DLD1 (cell line): Measurements from ENCODE around the gene NPFF.
"Not testable (repeated sequence)": the region's sequence is repeated elsewhere in the genome, so short reads cannot be mapped to it uniquely, and the experiment has no call there.

Source experiments
- in situ Hi-C: cut with HindIII; loops from 2 replicates; pipeline ENCODE4 v1.10.0; 2017; ENCODE audit warnings: low sequenced_read_pairs

Gene NPFF, protein sequence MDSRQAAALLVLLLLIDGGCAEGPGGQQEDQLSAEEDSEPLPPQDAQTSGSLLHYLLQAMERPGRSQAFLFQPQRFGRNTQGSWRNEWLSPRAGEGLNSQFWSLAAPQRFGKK

GRCh38 chr12:53506881-53507602 lies at the start of gene NPFF:
Gene NPFF (minus strand): TSS chr12:53507484. CDS start chr12:53507474, 10 bp downstream.
- in situ Hi-C loops: no loop called here

- in situ Hi-C loops: no loop called here
These were observed 45.4 kb upstream of the NPFF start for GRCh38 chr12:53552361-53553327.

GRCh38 chr12:53551889-53552291 lies 44.6 kb upstream of the NPFF start:
- in situ Hi-C loops: no loop called here

- in situ Hi-C loops: no loop called here
These were observed 43.3 kb upstream of the NPFF start for GRCh38 chr12:53550595-53550994.

- in situ Hi-C loops: not testable (repeated sequence)
These were observed 42.8 kb upstream of the NPFF start for GRCh38 chr12:53550131-53550530.

GRCh38 chr12:53548354-53548753 lies 41.1 kb upstream of the NPFF start:
- in situ Hi-C loops: not testable (repeated sequence)

- in situ Hi-C loops: no loop called here
These were observed 36.3 kb upstream of the NPFF start for GRCh38 chr12:53543539-53543938.

GRCh38 chr12:53539526-53539925 lies 32.2 kb upstream of the NPFF start:
- in situ Hi-C loops: no loop called here

GRCh38 chr12:53538209-53538689 lies 31.0 kb upstream of the NPFF start:
- in situ Hi-C loops: no loop called here

- in situ Hi-C loops: no loop called here
These were observed 29.7 kb upstream of the NPFF start for GRCh38 chr12:53536962-53537361.

DNA sequence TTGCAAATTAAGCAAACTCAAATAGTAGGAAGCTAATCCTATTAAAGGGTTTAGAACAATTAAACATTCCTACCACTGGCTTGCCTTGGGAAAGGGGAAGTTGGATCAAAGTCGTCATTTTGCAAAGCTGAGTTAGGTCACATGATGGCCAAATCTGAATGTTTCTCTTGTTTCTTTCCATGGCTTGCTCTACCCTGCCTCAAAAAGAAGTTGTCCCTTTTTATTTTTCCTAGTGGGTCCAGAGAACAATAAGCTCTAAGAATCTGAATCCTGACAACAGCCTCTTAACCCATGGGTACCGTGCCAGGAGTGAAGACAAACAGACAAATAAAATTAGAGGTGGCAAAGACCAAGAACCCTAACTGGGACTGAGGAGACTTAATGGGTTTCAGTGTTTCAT lies 26.2 kb upstream of the NPFF start:
- in situ Hi-C loops: no loop called here

GRCh38 chr12:53532524-53533445 lies 25.5 kb upstream of the NPFF start:
- in situ Hi-C loops: no loop called here

GRCh38 chr12:53532021-53532420 lies 24.7 kb upstream of the NPFF start:
- in situ Hi-C loops: no loop called here

DNA sequence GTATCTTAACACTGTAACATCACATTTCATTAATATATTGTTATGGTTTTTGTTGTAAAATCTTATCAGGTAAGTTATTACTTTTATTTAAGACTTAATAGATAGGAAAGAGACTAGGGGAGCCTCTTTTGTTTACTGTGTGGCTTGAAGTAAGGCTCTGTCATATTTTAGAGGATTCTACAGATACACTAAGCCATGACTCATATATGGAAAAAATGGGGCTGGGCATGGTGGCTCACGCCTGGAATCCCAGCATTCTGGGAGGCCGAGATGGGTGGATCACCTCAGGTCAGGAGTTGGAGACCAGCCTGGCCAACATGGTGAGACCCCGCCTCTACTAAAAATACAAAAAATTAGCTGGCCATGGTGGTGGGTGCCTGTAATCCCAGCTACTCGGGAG lies 23.6 kb upstream of the NPFF start:
- in situ Hi-C loops: no loop called here

GRCh38 chr12:53530061-53530460 lies 22.8 kb upstream of the NPFF start:
- in situ Hi-C loops: no loop called here

DNA sequence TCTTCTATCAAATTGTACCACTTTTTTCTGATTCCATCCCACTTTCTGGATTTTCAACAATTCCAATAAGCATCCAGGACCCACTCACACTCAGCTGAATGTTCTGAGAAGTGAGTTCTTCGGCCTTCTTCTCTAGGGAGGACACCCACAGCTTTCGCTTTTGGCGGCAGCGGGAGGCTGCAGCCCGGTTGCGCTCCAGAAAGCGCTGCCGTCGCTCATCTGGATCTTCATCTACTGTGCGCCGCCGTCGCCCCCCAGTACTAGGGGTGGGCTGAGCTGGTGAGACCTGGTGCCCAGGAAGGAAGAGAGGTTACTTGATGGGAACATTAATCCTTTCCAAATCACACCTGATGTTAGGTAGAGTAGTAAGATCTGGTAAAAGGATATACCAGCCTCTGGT lies 17.2 kb upstream of the NPFF start:
- in situ Hi-C loops: no loop called here

GRCh38 chr12:53523131-53523530 lies 15.8 kb upstream of the NPFF start:
- in situ Hi-C loops: no loop called here

GRCh38 chr12:53518381-53518780 lies 11.1 kb upstream of the NPFF start:
- in situ Hi-C loops: no loop called here

GRCh38 chr12:53516758-53517455 lies 9.6 kb upstream of the NPFF start:
- in situ Hi-C loops: no loop called here

DNA sequence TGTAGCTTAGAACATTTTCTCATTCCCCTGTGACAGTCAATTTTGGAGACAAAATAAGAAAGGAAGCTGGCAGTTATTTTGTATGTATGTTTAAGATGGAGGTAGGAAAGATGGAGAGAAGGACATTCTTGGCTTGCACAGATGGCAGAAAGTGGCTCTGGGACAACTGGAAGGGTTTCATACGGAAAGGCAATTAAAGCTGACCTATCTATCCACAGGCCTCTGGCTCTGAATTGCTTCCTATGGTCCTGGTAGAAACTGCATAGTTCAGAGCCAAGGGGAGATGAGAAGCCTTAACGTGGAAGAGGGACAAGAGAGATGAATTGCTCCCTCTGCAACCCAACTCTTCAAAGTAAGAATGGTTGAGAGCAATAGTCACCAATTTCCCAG lies 8.0 kb upstream of the NPFF start:
- in situ Hi-C loops: no loop called here
